ENCODE data around the gene MET. TPM values are rescaled to one million over a fixed set of nuclear protein-coding genes. Genes with fewer than 3 reads are reported as not detected.
"Not testable (repeated sequence)": the region's sequence is repeated elsewhere in the genome, so short reads cannot be mapped to it uniquely, and the experiment has no call there.

MET gene
- total RNA-seq, 1 experiment from 2014 or later = 5.0 TPM

DNA sequence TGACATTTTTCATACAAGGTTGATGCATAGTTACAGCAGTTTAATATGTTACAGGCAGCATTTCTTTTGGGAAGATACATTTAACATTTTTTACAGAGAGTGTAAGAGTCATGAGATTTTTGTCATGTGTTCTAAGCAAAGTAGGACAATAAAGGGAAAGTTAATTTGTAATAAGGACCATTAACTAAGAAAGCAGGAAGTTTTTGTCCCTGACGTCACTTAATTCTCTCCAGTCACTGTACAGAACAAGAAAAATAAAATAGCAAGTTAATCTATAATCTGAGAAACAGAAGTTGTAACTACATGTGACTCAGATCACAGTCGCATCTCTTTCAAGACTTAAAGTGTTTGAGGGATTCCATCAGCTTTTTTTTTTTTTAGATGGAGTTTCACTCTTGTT, 140.9 kb downstream of the MET start:
- peaks cover 12 to 21% of the 10 kb centered on the region in 2 experiments for H3K4me1 Mint-ChIP-seq
- Histone ChIP-seq H3K27ac (ENCODE audit: insufficient read length, low read depth, low read length) (no peak overlapping the region), H2AK5ac (ENCODE audit: insufficient read length, low read length) (no peak overlapping the region), H3K14ac (ENCODE audit: insufficient read depth, low read length) (no peak overlapping the region), H2BK15ac (ENCODE audit: low read depth, low read length) (no peak overlapping the region), H3K23ac (ENCODE audit: insufficient read length, low read depth, low read length) (no peak overlapping the region), H3K27me3 (ENCODE audit: insufficient read depth, low read length) (no peaks in the 10 kb centered on the region), H3K4me1 (ENCODE audit: insufficient read depth, low read length) (no peaks in the 10 kb centered on the region), H3K79me1 (ENCODE audit: insufficient read depth, low read depth, low read length, poor library complexity, severe bottlenecking) (no peaks in the 10 kb centered on the region), H3K18ac (ENCODE audit: insufficient read length, low read depth, low read length) (no peak overlapping the region), H4K20me1 (ENCODE audit: control insufficient read depth, insufficient read depth, insufficient read length) (no peaks in the 10 kb centered on the region), H2BK5ac (ENCODE audit: insufficient read length, low read length) (no peak overlapping the region), H2BK120ac (ENCODE audit: low read depth, low read length, poor library complexity, severe bottlenecking) (no peak overlapping the region), H3K9me3 (ENCODE audit: control insufficient read depth, low read depth, low read length) (no peaks in the 10 kb centered on the region), H2BK12ac (ENCODE audit: insufficient read length, low read depth, low read length) (no peak overlapping the region), H3K4me2 (ENCODE audit: insufficient read depth, insufficient read length, low read length) (no peak overlapping the region), H4K8ac (replicated peaks; ENCODE audit: insufficient read length, low read depth, low read length) (no peak overlapping the region), H2AFZ (ENCODE audit: low read length) (no peak overlapping the region), H3K9ac (ENCODE audit: extremely low read depth, insufficient read length, low read length) (no peak overlapping the region), H4K91ac (ENCODE audit: insufficient read length, low read depth, low read length) (no peak overlapping the region), H3K4ac (ENCODE audit: low read depth, low read length) (no peak overlapping the region), H2BK20ac (ENCODE audit: low read depth, low read length, poor library complexity, severe bottlenecking) (no peak overlapping the region), H4K5ac (ENCODE audit: insufficient read length, low read depth, low read length) (no peak overlapping the region), H3K23me2 (ENCODE audit: insufficient read length, low read depth, low read length, poor library complexity, severe bottlenecking) (no peaks in the 10 kb centered on the region), H3K56ac (ENCODE audit: insufficient read length, low read depth, low read length) (no peak overlapping the region), H3K79me2 (ENCODE audit: insufficient read depth, low read length) (no peaks in the 10 kb centered on the region), H3T11ph (ENCODE audit: low read length) (no peak overlapping the region)
- H3K4me3 Mint-ChIP-seq = no peak overlapping the region
- DNase-seq = no peak
- H3K27ac Mint-ChIP-seq = no peak overlapping the region
- no peaks in the 10 kb centered on the region for H3K27me3 Mint-ChIP-seq (ENCODE audit: low read depth)
- H3K36me3 Mint-ChIP-seq (ENCODE audit: insufficient read depth in 1 of 3, low read depth in 3 of 3) = no peaks in the 10 kb centered on the region
- TF ChIP-seq, protein P1, sequence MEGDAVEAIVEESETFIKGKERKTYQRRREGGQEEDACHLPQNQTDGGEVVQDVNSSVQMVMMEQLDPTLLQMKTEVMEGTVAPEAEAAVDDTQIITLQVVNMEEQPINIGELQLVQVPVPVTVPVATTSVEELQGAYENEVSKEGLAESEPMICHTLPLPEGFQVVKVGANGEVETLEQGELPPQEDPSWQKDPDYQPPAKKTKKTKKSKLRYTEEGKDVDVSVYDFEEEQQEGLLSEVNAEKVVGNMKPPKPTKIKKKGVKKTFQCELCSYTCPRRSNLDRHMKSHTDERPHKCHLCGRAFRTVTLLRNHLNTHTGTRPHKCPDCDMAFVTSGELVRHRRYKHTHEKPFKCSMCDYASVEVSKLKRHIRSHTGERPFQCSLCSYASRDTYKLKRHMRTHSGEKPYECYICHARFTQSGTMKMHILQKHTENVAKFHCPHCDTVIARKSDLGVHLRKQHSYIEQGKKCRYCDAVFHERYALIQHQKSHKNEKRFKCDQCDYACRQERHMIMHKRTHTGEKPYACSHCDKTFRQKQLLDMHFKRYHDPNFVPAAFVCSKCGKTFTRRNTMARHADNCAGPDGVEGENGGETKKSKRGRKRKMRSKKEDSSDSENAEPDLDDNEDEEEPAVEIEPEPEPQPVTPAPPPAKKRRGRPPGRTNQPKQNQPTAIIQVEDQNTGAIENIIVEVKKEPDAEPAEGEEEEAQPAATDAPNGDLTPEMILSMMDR (conservative IDR thresholded peaks at IDR 0.05) = no peak
- no CpG with 5 or more reads among the region's 2 CpGs for WGBS (ENCODE audit: extremely low coverage, insufficient read length, low lambda C conversion rate)
- H3K9me3 Mint-ChIP-seq = no peaks in the 10 kb centered on the region

DNA sequence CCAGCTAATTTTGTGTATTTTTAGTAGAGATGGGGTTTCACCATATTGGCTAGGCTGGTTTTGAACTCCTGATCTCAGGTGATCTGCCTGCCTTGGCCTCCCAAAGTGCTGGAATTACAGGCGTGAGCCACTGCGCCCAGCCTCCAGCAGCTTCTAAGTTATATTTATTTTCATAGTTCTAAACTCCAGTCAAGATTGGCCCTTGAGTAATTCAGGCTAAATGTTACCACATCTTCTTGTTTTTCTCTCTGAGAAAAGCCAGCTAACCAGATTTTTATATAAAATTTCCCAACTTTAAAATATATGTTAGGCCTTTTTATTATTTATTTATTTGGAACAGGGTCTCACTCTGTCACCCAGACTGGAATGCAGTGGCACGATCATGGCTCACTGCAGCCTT, 141.4 kb downstream of the MET start:
- H3K27me3 ChIP-seq (ENCODE audit: insufficient read depth, low read length); H2BK5ac ChIP-seq (ENCODE audit: insufficient read length, low read length); H2BK20ac ChIP-seq (ENCODE audit: low read depth, low read length, poor library complexity, severe bottlenecking); H3K4me3 Mint-ChIP-seq; H2AFZ ChIP-seq (ENCODE audit: low read length); H4K8ac ChIP-seq (replicated peaks; ENCODE audit: insufficient read length, low read depth, low read length); H3K9me3 ChIP-seq (ENCODE audit: control insufficient read depth, low read depth, low read length); H3K79me2 ChIP-seq (ENCODE audit: insufficient read depth, low read length); H3K79me1 ChIP-seq (ENCODE audit: insufficient read depth, low read depth, low read length, poor library complexity, severe bottlenecking); H3K9ac ChIP-seq (ENCODE audit: extremely low read depth, insufficient read length, low read length); H3K27me3 Mint-ChIP-seq (ENCODE audit: low read depth); H3K27ac ChIP-seq (ENCODE audit: insufficient read length, low read depth, low read length); H2AK5ac ChIP-seq (ENCODE audit: insufficient read length, low read length); H3K4me2 ChIP-seq (ENCODE audit: insufficient read depth, insufficient read length, low read length); H2BK12ac ChIP-seq (ENCODE audit: insufficient read length, low read depth, low read length); H3K14ac ChIP-seq (ENCODE audit: insufficient read depth, low read length); DNase-seq; H3K56ac ChIP-seq (ENCODE audit: insufficient read length, low read depth, low read length); H3K18ac ChIP-seq (ENCODE audit: insufficient read length, low read depth, low read length); H4K91ac ChIP-seq (ENCODE audit: insufficient read length, low read depth, low read length); H3K9me3 Mint-ChIP-seq; H3T11ph ChIP-seq (ENCODE audit: low read length); H3K23me2 ChIP-seq (ENCODE audit: insufficient read length, low read depth, low read length, poor library complexity, severe bottlenecking); H3K4me1 ChIP-seq (ENCODE audit: insufficient read depth, low read length); H4K5ac ChIP-seq (ENCODE audit: insufficient read length, low read depth, low read length); H3K36me3 Mint-ChIP-seq (ENCODE audit: insufficient read depth in 1 of 3, low read depth in 3 of 3); H4K20me1 ChIP-seq (ENCODE audit: control insufficient read depth, insufficient read depth, insufficient read length); H3K4ac ChIP-seq (ENCODE audit: low read depth, low read length); H2BK120ac ChIP-seq (ENCODE audit: low read depth, low read length, poor library complexity, severe bottlenecking); H3K23ac ChIP-seq (ENCODE audit: insufficient read length, low read depth, low read length); H2BK15ac ChIP-seq (ENCODE audit: low read depth, low read length): not testable (repeated sequence)
- peak overlapping the region in 1 of 3 experiments; percentile 16; a peak in 1 of 7 replicates for H3K27ac Mint-ChIP-seq
- peaks cover 12 to 21% of the 10 kb centered on the region in 2 experiments for H3K4me1 Mint-ChIP-seq
- no CpG with 5 or more reads among the region's 3 CpGs for WGBS (ENCODE audit: extremely low coverage, insufficient read length, low lambda C conversion rate)

Measured in H9 (cell line).